GM12878 (cell line): ENCODE measurements around the gene CCDC169.

ENCODE experiments used
- BACH1 ChIP-seq: fragments of 450-650 bp; IDR thresholded peaks from 2 replicates; pipeline ENCODE4 v1.6.1; 2017; ENCODE audit warnings: mild to moderate bottlenecking, borderline replicate concordance
- CEBPB ChIP-seq, 2 experiments: fragments of 150-350 bp in 1 of 2; IDR thresholded peaks; 2 replicates each; pipeline ENCODE4 v1.6.1; 2012 to 2014; ENCODE audit warnings: low read depth in 2 of 2, low read length in 2 of 2, borderline replicate concordance in 1 of 2, inconsistent platforms in 1 of 2
- SMAD1 ChIP-seq: fragments of 450-650 bp; IDR thresholded peaks from 2 replicates; pipeline ENCODE4 v1.6.1; 2018; ENCODE audit warnings: mild to moderate bottlenecking, low read depth; ENCODE audit not compliant: partially characterized antibody
- SP1 ChIP-seq: IDR thresholded peaks from one replicate; pipeline ENCODE4 v1.6.1; 2011; ENCODE audit warnings: low read depth, low read length
- SRF ChIP-seq, 2 experiments: IDR thresholded peaks; 2 replicates each; pipeline ENCODE4 v1.6.1; 2011; ENCODE audit warnings: low read depth in 2 of 2, low read length in 2 of 2, mild to moderate bottlenecking in 1 of 2, moderate library complexity in 1 of 2
- TF ChIP-seq, protein P1 (sequence below), 3 experiments: IDR thresholded peaks in 2 of 3; conservative IDR thresholded peaks in 1 of 3; 2 replicates each; pipeline ENCODE4 v1.5.1; 2011; ENCODE audit warnings: low read depth in 3 of 3, low read length in 3 of 3, mild to moderate bottlenecking in 3 of 3, control low read depth in 2 of 3, moderate library complexity in 2 of 3, inconsistent platforms in 1 of 3, mixed read lengths in 1 of 3; ENCODE audit not compliant: control insufficient read depth in 2 of 3, insufficient read depth in 1 of 3; ENCODE audit errors: extremely low read depth in 1 of 3
- TF ChIP-seq, protein P2 (sequence below): fragments of 450-650 bp; IDR thresholded peaks from 2 replicates; pipeline ENCODE4 v1.6.1; 2016; ENCODE audit warnings: mild to moderate bottlenecking
- TF ChIP-seq, protein P3 (sequence below): IDR thresholded peaks from 2 replicates; pipeline ENCODE4 v1.6.1; 2011; ENCODE audit warnings: mild to moderate bottlenecking, low read depth, low read length, moderate library complexity; ENCODE audit not compliant: insufficient replicate concordance

DNA sequence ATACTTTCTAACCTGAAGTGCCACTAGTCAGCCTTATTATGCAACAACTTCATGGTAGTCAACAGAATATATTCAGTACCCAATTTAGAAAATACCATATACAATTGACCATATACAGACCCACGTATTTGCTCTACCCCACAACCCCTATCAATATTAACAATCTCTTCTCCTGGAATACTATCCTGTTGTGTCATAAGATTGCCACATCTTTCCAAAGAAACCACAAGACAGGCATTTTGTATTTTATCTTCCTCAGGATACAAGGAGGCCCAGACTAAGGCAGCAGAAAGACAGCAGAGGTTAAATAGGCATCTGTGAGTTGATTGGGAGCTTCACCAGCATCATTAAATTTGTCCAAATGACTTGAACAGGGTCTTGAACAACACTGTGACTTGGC, 44.1 kb upstream of the CCDC169 start:
- no peak for TF ChIP-seq SRF (IDR thresholded peaks at IDR 0.05; ENCODE audit: low read depth in 2 of 2, low read length in 2 of 2)
- TF ChIP-seq, protein P1, sequence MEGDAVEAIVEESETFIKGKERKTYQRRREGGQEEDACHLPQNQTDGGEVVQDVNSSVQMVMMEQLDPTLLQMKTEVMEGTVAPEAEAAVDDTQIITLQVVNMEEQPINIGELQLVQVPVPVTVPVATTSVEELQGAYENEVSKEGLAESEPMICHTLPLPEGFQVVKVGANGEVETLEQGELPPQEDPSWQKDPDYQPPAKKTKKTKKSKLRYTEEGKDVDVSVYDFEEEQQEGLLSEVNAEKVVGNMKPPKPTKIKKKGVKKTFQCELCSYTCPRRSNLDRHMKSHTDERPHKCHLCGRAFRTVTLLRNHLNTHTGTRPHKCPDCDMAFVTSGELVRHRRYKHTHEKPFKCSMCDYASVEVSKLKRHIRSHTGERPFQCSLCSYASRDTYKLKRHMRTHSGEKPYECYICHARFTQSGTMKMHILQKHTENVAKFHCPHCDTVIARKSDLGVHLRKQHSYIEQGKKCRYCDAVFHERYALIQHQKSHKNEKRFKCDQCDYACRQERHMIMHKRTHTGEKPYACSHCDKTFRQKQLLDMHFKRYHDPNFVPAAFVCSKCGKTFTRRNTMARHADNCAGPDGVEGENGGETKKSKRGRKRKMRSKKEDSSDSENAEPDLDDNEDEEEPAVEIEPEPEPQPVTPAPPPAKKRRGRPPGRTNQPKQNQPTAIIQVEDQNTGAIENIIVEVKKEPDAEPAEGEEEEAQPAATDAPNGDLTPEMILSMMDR (IDR thresholded peaks at IDR 0.05 in 2 of 3, conservative IDR thresholded peaks at IDR 0.05 in 1 of 3; ENCODE audit: control insufficient read depth in 2 of 3, extremely low read depth in 1 of 3, insufficient read depth in 1 of 3, low read depth in 3 of 3, low read length in 3 of 3) = no peak
- TF ChIP-seq, protein P2, sequence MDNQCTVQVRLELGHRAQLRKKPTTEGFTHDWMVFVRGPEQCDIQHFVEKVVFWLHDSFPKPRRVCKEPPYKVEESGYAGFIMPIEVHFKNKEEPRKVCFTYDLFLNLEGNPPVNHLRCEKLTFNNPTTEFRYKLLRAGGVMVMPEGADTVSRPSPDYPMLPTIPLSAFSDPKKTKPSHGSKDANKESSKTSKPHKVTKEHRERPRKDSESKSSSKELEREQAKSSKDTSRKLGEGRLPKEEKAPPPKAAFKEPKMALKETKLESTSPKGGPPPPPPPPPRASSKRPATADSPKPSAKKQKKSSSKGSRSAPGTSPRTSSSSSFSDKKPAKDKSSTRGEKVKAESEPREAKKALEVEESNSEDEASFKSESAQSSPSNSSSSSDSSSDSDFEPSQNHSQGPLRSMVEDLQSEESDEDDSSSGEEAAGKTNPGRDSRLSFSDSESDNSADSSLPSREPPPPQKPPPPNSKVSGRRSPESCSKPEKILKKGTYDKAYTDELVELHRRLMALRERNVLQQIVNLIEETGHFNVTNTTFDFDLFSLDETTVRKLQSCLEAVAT = no peak
- no peak for TF ChIP-seq SMAD1
- TF ChIP-seq, protein P3, sequence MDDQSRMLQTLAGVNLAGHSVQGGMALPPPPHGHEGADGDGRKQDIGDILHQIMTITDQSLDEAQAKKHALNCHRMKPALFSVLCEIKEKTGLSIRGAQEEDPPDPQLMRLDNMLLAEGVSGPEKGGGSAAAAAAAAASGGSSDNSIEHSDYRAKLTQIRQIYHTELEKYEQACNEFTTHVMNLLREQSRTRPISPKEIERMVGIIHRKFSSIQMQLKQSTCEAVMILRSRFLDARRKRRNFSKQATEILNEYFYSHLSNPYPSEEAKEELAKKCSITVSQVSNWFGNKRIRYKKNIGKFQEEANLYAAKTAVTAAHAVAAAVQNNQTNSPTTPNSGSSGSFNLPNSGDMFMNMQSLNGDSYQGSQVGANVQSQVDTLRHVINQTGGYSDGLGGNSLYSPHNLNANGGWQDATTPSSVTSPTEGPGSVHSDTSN = no peak
- TF ChIP-seq BACH1 = no peak
- TF ChIP-seq SP1 = no peak
- no peak for TF ChIP-seq CEBPB (IDR thresholded peaks at IDR 0.05; ENCODE audit: borderline replicate concordance in 1 of 2, low read depth in 2 of 2, low read length in 2 of 2)
